Mesenchymal stem cell (in vitro differentiated cells and primary cell): Measurements from ENCODE around the gene CIB1.

ENCODE experiments used
- DNase-seq: peaks from one replicate; pipeline ENCODE4 v3.0.0-alpha.2; 2013
- H2AFZ ChIP-seq: one replicate; pipeline ENCODE4 v1.6.1; 2013; ENCODE audit warnings: low read depth, mild to moderate bottlenecking, control low read depth, inconsistent platforms, low read length, moderate library complexity
- H2AK5ac ChIP-seq: 2 replicates; pipeline ENCODE4 v1.6.1; 2013; ENCODE audit warnings: low read length, moderate library complexity, mild to moderate bottlenecking, inconsistent platforms; ENCODE audit not compliant: severe bottlenecking
- H2BK120ac ChIP-seq: one replicate; pipeline ENCODE4 v1.6.1; 2013; ENCODE audit warnings: low read depth, mild to moderate bottlenecking, inconsistent platforms, low read length, moderate library complexity
- H2BK12ac ChIP-seq, 2 experiments: one replicate each; pipeline ENCODE4 v1.6.1; 2013; ENCODE audit warnings: inconsistent platforms in 2 of 2, low read length in 2 of 2, mild to moderate bottlenecking in 2 of 2, moderate library complexity in 2 of 2, control low read depth in 1 of 2
- H2BK15ac ChIP-seq: one replicate; pipeline ENCODE4 v1.6.1; 2013; ENCODE audit warnings: mild to moderate bottlenecking, low read depth, inconsistent platforms; ENCODE audit not compliant: poor library complexity, severe bottlenecking
- H2BK5ac ChIP-seq: 2 replicates; pipeline ENCODE4 v1.6.1; 2013; ENCODE audit warnings: low read depth, mild to moderate bottlenecking, low read length, control low read depth, inconsistent platforms; ENCODE audit not compliant: poor library complexity, severe bottlenecking
- H3K14ac ChIP-seq, 2 experiments: one replicate each; pipeline ENCODE4 v1.6.1; 2013; ENCODE audit warnings: inconsistent platforms in 2 of 2, low read length in 2 of 2, control low read depth in 1 of 2, mild to moderate bottlenecking in 1 of 2, moderate library complexity in 1 of 2
- H3K18ac ChIP-seq, 2 experiments: one replicate each; pipeline ENCODE4 v1.6.1; 2013; ENCODE audit warnings: inconsistent platforms in 2 of 2, low read length in 2 of 2, control low read depth in 1 of 2, low read depth in 1 of 2, mild to moderate bottlenecking in 1 of 2
- H3K23ac ChIP-seq, 2 experiments: one replicate each; pipeline ENCODE4 v1.6.1; 2013; ENCODE audit warnings: inconsistent platforms in 2 of 2, low read length in 2 of 2, mild to moderate bottlenecking in 2 of 2, moderate library complexity in 2 of 2, control low read depth in 1 of 2
- H3K27ac ChIP-seq: 2 replicates; pipeline ENCODE4 v1.5.1; 2013; ENCODE audit warnings: mild to moderate bottlenecking, moderate library complexity, low read length, control low read depth, inconsistent platforms; ENCODE audit not compliant: poor library complexity, severe bottlenecking
- H3K27me3 ChIP-seq, 2 experiments: 2 replicates each; pipeline versions ENCODE4 v1.6.1 to v1.7.0; 2013; ENCODE audit warnings: low read length in 2 of 2, mild to moderate bottlenecking in 2 of 2, moderate library complexity in 2 of 2, control low read depth in 1 of 2, inconsistent platforms in 1 of 2; ENCODE audit not compliant: control insufficient read depth in 1 of 2, insufficient read depth in 1 of 2
- H3K36me3 ChIP-seq, 2 experiments: 2 replicates each; pipeline versions ENCODE4 v1.6.1 to v1.7.0; 2013; ENCODE audit warnings: low read length in 2 of 2, control low read depth in 1 of 2, inconsistent platforms in 1 of 2, low read depth in 1 of 2, mild to moderate bottlenecking in 1 of 2; ENCODE audit not compliant: insufficient read depth in 2 of 2, control insufficient read depth in 1 of 2
- H3K4ac ChIP-seq, 2 experiments: one replicate each; pipeline ENCODE4 v1.6.1; 2013; ENCODE audit warnings: inconsistent platforms in 2 of 2, low read length in 2 of 2, mild to moderate bottlenecking in 2 of 2, moderate library complexity in 2 of 2, control low read depth in 1 of 2, low read depth in 1 of 2
- H3K4me1 ChIP-seq: 2 replicates; pipeline ENCODE4 v1.6.1; 2013; ENCODE audit warnings: low read depth, low read length, control low read depth; ENCODE audit not compliant: control insufficient read depth, insufficient read depth
- H3K4me2 ChIP-seq: 2 replicates; pipeline ENCODE4 v1.6.1; 2013; ENCODE audit warnings: low read length, mild to moderate bottlenecking, inconsistent platforms; ENCODE audit not compliant: poor library complexity, severe bottlenecking
- H3K4me3 ChIP-seq, 2 experiments: 2 replicates each; pipeline versions ENCODE4 v1.5.1 to v1.7.0; 2013; ENCODE audit warnings: low read length in 2 of 2, mild to moderate bottlenecking in 2 of 2, control low read depth in 1 of 2, low read depth in 1 of 2; ENCODE audit not compliant: insufficient read depth in 1 of 2
- H3K79me1 ChIP-seq: replicated peaks from 2 replicates; pipeline ENCODE4 v1.6.1; 2013; ENCODE audit warnings: mild to moderate bottlenecking, control low read depth, low read length, inconsistent platforms; ENCODE audit not compliant: poor library complexity, severe bottlenecking
- H3K9ac ChIP-seq: 2 replicates; pipeline ENCODE4 v1.7.0; 2013; ENCODE audit warnings: mild to moderate bottlenecking, low read length, moderate library complexity
- H3K9me3 ChIP-seq: 2 replicates; pipeline ENCODE4 v1.7.0; 2013; ENCODE audit warnings: mild to moderate bottlenecking, low read length; ENCODE audit not compliant: control insufficient read depth
- H4K8ac ChIP-seq: one replicate; pipeline ENCODE4 v1.6.1; 2013; ENCODE audit warnings: inconsistent platforms, mild to moderate bottlenecking, low read length, moderate library complexity
- H4K91ac ChIP-seq: one replicate; pipeline ENCODE4 v1.6.1; 2013; ENCODE audit warnings: mild to moderate bottlenecking, low read length, inconsistent platforms
- WGBS: methylation state at CpG from one replicate; pipeline ENCODE4 v1.1.7; 2013; ENCODE audit warnings: mixed read lengths; 5-methylcytosine and 5-hydroxymethylcytosine counted together

CIB1 gene

GRCh38 chr15:90232941-90233386, 777 bp downstream of the CIB1 start:
- Histone ChIP-seq H2AFZ (no peak overlapping the region), H3K4ac (no peak overlapping the region), H2AK5ac (no peak overlapping the region), H3K23ac (no peak overlapping the region), H3K4me1 (peaks cover 12% of the 10 kb centered on the region), H3K36me3 (peaks cover 34 to 53% of the 10 kb centered on the region in 2 experiments), H3K27me3 (no peaks in the 10 kb centered on the region), H3K9me3 (no peaks in the 10 kb centered on the region), H3K27ac (peak overlapping the region; percentile 17), H3K14ac (no peak overlapping the region), H3K4me2 (peak overlapping the region; percentile 82), H2BK5ac (no peak overlapping the region), H3K4me3 (peak overlapping the region; percentile 65 to 80), H2BK12ac (no peak overlapping the region), H3K9ac (peak overlapping the region; percentile 96), H2BK120ac (no peak overlapping the region), H4K8ac (no peak overlapping the region), H3K79me1 (peaks cover 15% of the 10 kb centered on the region), H3K18ac (no peak overlapping the region), H4K91ac (no peak overlapping the region), H2BK15ac (no peak overlapping the region)
- WGBS, result 15% methylated on average over 9 of the region's 9 CpGs
- peak; percentile 59 for DNase-seq

DNA sequence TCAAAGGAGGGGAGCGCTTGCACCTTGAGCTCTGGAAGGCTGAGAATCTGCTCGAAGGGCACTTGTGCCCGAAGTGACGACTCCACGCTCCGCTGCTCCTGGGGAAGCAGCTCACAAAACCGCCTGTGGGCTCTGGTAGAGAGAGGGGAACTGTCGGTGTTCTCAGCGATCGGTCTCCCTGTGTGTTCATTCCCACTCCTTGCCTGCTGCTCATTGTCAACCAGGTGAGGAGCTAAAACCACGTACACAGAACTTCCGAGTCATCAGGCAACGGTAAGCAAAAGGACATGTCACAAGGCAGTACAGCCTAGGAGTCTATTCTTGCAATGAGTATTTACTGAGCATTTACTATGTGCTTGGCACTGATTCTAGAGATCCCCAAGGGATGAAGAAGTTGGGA, 1.5 kb downstream of the CIB1 start:
- no peak overlapping the region for H3K4ac ChIP-seq
- H2AFZ ChIP-seq, result no peak overlapping the region
- H3K27me3 ChIP-seq, result no peaks in the 10 kb centered on the region
- H2BK120ac ChIP-seq, result no peak overlapping the region
- H3K9ac ChIP-seq, result peak overlapping the region; percentile 96
- H3K79me1 ChIP-seq, result peaks cover 15% of the 10 kb centered on the region
- no peak overlapping the region for H3K23ac ChIP-seq
- H3K4me1 ChIP-seq, result peaks cover 10% of the 10 kb centered on the region
- H3K18ac ChIP-seq, result no peak overlapping the region
- H2BK15ac ChIP-seq, result no peak overlapping the region
- peak; percentile 20 for DNase-seq
- no peak overlapping the region for H2AK5ac ChIP-seq
- H3K36me3 ChIP-seq, result peaks cover 42 to 55% of the 10 kb centered on the region in 2 experiments
- no peak overlapping the region for H2BK5ac ChIP-seq
- H3K14ac ChIP-seq, result no peak overlapping the region
- peak overlapping the region in 1 of 2 experiments; percentile 80 for H3K4me3 ChIP-seq
- no peak overlapping the region for H4K8ac ChIP-seq
- no peaks in the 10 kb centered on the region for H3K9me3 ChIP-seq
- no peak overlapping the region for H2BK12ac ChIP-seq
- H3K27ac ChIP-seq, result no peak overlapping the region
- 90% methylated on average over 13 of the region's 13 CpGs for WGBS
- H3K4me2 ChIP-seq, result no peak overlapping the region
- H4K91ac ChIP-seq, result no peak overlapping the region

DNA sequence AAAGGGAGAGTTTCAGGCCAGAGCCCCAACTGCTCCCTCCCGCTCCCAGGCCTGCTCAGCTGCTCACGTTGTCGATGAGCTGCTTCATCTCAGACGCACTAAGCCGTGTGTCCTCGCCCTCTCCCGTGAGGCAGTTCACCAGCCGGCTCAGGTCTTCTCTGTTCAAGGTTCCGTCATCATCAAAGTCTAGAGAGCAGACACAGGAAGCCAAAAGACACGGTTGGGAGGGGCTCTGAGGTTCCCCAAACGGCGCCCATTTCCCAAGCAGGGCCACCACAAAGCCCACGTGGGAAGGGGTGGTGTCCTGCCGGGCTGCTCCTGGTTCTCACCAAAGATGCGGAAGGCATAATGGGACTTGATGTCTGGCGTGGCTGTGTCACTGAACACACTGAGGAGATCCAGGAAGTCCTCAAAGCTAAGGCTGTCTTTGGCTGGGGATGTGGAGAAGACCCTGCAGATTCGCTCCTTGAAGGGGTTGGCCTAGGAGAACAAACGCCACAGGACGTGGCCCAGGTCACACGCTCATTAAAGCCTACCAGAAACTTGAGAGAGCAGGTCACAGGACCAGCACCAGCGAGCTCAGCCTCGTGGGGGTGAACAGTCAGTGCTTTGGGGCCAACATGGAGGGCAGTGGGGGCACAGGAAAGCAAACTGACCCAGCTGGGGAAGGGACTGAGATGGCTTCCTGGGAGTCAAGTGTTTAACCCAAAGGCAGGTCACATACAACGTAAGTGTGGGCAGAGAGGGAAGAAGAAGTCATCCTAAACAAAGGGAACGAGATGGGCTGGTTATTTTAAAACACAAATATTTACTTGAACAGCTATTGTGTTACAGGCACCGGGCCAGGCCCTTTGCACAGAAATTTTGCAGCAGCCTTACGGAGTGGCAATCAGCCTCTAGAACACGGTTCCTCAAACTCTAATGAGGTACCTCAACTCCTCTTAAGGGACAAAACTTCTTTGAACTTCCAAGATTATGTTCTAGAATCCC, 2.4 kb downstream of the CIB1 start:
- Histone ChIP-seq H3K18ac (no peak overlapping the region), H2BK5ac (no peak overlapping the region), H4K91ac (no peak overlapping the region), H2AFZ (no peak overlapping the region), H2BK12ac (no peak overlapping the region), H3K27me3 (no peaks in the 10 kb centered on the region), H3K36me3 (peaks cover 46 to 61% of the 10 kb centered on the region in 2 experiments), H3K4me2 (no peak overlapping the region), H3K9me3 (no peaks in the 10 kb centered on the region), H3K9ac (peak overlapping the region; percentile 96), H4K8ac (no peak overlapping the region), H2BK15ac (no peak overlapping the region), H3K23ac (no peak overlapping the region), H2AK5ac (no peak overlapping the region), H3K4me1 (peaks cover 10% of the 10 kb centered on the region), H3K79me1 (peaks cover 15% of the 10 kb centered on the region), H3K4me3 (no peak overlapping the region), H3K27ac (no peak overlapping the region), H3K4ac (no peak overlapping the region), H3K14ac (no peak overlapping the region), H2BK120ac (no peak overlapping the region)
- WGBS, result 91% methylated on average over 26 of the region's 27 CpGs
- no peak for DNase-seq

DNA sequence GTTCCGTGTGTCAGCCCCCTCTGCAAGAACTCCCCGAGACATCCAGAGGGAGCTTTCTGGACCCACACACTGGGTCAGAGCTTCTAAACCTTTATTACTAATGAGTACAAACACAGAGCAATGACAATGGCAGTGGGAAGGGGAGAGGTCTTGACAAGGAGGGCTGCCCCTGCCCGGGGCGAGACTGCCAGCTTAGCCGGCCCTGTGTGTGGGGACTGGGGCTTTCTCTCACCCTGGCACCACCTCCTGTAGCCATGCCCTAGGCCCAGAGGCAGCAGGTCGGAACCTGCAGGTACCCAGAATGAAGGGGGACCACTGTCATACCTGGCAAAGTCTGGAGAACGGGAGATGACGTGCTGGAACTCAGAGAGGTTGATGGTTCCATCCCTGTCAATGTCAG, 3.1 kb downstream of the CIB1 start:
- no peak overlapping the region for H2BK5ac ChIP-seq
- H2BK12ac ChIP-seq, result no peak overlapping the region

More for the DNA sequence above, 3.1 kb downstream of the CIB1 start:
- Histone ChIP-seq H3K23ac (no peak overlapping the region), H3K18ac (no peak overlapping the region), H3K4ac (no peak overlapping the region), H3K14ac (no peak overlapping the region), H3K4me1 (peaks cover 11% of the 10 kb centered on the region), H2BK15ac (no peak overlapping the region), H3K27me3 (no peaks in the 10 kb centered on the region), H2BK120ac (no peak overlapping the region), H3K4me3 (no peak overlapping the region), H3K79me1 (peaks cover 15% of the 10 kb centered on the region), H3K9me3 (no peaks in the 10 kb centered on the region), H3K36me3 (peaks cover 48 to 64% of the 10 kb centered on the region in 2 experiments), H4K8ac (no peak overlapping the region), H3K9ac (peak overlapping the region; percentile 8), H2AFZ (no peak overlapping the region), H3K27ac (no peak overlapping the region), H4K91ac (no peak overlapping the region), H2AK5ac (no peak overlapping the region), H3K4me2 (no peak overlapping the region)
- 97% methylated on average over 6 of the region's 8 CpGs for WGBS
- DNase-seq, result no peak
